Neutrophil (primary cell): ENCODE results near the gene ABCG8.

Experiments used
- H3K27ac ChIP-seq: fragments of 200-600 bp; sonication (generic); 2 replicates; pipeline ENCODE4 v1.5.1; 2016; ENCODE audit warnings: mild to moderate bottlenecking, moderate library complexity
- H3K27me3 ChIP-seq: fragments of 200-600 bp; sonication (generic); 2 replicates; pipeline ENCODE4 v1.6.0; 2016; ENCODE audit warnings: mild to moderate bottlenecking
- H3K36me3 ChIP-seq: fragments of 200-600 bp; sonication (generic); 2 replicates; pipeline ENCODE4 v1.5.1; 2017
- H3K4me1 ChIP-seq, 2 experiments: fragments of 200-600 bp in 1 of 2; sonication (generic) in 1 of 2; 1 replicate in 1 of 2; 2 replicates in 1 of 2; pipeline versions ENCODE4 v1.5.1 to v1.6.1; 2013 to 2016; ENCODE audit warnings: low read depth in 1 of 2, low read length in 1 of 2, mild to moderate bottlenecking in 1 of 2, moderate library complexity in 1 of 2; ENCODE audit not compliant: control insufficient read depth in 1 of 2, insufficient read depth in 1 of 2
- H3K4me3 ChIP-seq, 2 experiments: fragments of 200-600 bp in 1 of 2; sonication (generic) in 1 of 2; 1 replicate in 1 of 2; 2 replicates in 1 of 2; pipeline ENCODE4 v1.5.1; 2013 to 2016; ENCODE audit warnings: low read depth in 1 of 2, low read length in 1 of 2, mild to moderate bottlenecking in 1 of 2, moderate library complexity in 1 of 2
- H3K9me3 ChIP-seq: fragments of 200-600 bp; sonication (generic); 2 replicates; pipeline ENCODE4 v1.5.1; 2016
- CTCF ChIP-seq: fragments of 200-600 bp; sonication (generic); IDR thresholded peaks from 2 replicates; pipeline ENCODE4 v1.5.1; 2016; ENCODE audit warnings: antibody characterized with exemption

Gene ABCG8

GRCh38 chr2:43896906-43897305 lies 58.1 kb downstream of the ABCG8 start:
- peaks cover 42% of the 10 kb centered on the region for H3K36me3 ChIP-seq
- no peaks in the 10 kb centered on the region for H3K4me1 ChIP-seq
- H3K27me3 ChIP-seq: no peaks in the 10 kb centered on the region
- no peak overlapping the region for H3K27ac ChIP-seq
- no peak overlapping the region for H3K4me3 ChIP-seq
- no peak for TF ChIP-seq CTCF
- H3K9me3 ChIP-seq: no peaks in the 10 kb centered on the region

GRCh38 chr2:43897492-43897891 lies 58.7 kb downstream of the ABCG8 start:
- Histone ChIP-seq H3K4me3 (no peak overlapping the region), H3K9me3 (no peaks in the 10 kb centered on the region), H3K27me3 (no peaks in the 10 kb centered on the region), H3K27ac (no peak overlapping the region), H3K36me3 (peaks cover 42% of the 10 kb centered on the region), H3K4me1 (no peaks in the 10 kb centered on the region)
- no peak for TF ChIP-seq CTCF

- no peak overlapping the region for H3K4me3 ChIP-seq
- no peaks in the 10 kb centered on the region for H3K9me3 ChIP-seq
- no peaks in the 10 kb centered on the region for H3K27me3 ChIP-seq
- H3K27ac ChIP-seq: no peak overlapping the region
- no peaks in the 10 kb centered on the region for H3K4me1 ChIP-seq
- H3K36me3 ChIP-seq: peaks cover 42% of the 10 kb centered on the region
- TF ChIP-seq CTCF: no peak
Measured at GRCh38 chr2:43898134-43898837, 59.5 kb downstream of the ABCG8 start.

DNA sequence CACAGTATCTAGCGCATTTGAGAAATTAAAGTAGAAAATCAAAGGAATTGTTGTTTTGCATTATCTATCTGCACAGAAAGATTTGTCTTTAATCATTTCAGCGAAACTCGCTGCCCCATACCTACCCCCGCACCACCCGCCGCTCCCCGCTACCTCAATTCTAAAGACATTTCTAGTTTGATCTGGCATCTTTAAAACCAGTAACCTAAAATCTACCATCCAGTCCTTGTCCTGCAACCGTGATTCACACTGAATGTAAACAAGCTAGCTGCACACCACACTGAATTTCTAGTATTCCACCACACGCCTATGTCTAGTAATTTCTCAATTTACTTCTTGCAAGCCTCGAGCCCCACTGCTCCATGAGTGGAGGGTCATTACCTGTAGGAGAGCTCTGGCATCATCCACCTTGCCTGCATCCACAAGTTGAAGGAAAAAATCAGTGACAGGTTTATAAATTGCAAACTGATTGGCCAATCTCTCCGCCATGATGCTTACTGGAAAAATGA lies 60.1 kb downstream of the ABCG8 start:
- Histone ChIP-seq H3K9me3 (no peaks in the 10 kb centered on the region), H3K36me3 (peaks cover 42% of the 10 kb centered on the region), H3K4me1 (no peaks in the 10 kb centered on the region), H3K27ac (no peak overlapping the region), H3K4me3 (no peak overlapping the region), H3K27me3 (no peaks in the 10 kb centered on the region)
- TF ChIP-seq CTCF: no peak

- no peaks in the 10 kb centered on the region for H3K9me3 ChIP-seq
- no peak overlapping the region for H3K27ac ChIP-seq
- no peaks in the 10 kb centered on the region for H3K27me3 ChIP-seq
- H3K4me1 ChIP-seq: no peaks in the 10 kb centered on the region
- no peak overlapping the region for H3K4me3 ChIP-seq
- TF ChIP-seq CTCF: no peak
- H3K36me3 ChIP-seq: peaks cover 41% of the 10 kb centered on the region
Measured at GRCh38 chr2:43899589-43899988, 60.8 kb downstream of the ABCG8 start.
